Smooth muscle cell (in vitro differentiated cells): ENCODE measurements around the gene ACOT8. TPM values are rescaled to one million over a fixed set of nuclear protein-coding genes. Genes with fewer than 3 reads are reported as not detected.
"Not testable (repeated sequence)": the region's sequence is repeated elsewhere in the genome, so short reads cannot be mapped to it uniquely, and the experiment has no call there.

Experiments used
- DNase-seq: peaks from one replicate; lab custom pipeline; 2025; ENCODE audit not compliant: unreplicated experiment; lab: John Stamatoyannopoulos, UW
- H2AFZ ChIP-seq: fragments of 200-600 bp; sonication (generic); 2 replicates; pipeline ENCODE4 v1.6.0; 2016; ENCODE audit warnings: antibody characterized with exemption, low read depth, mild to moderate bottlenecking
- H3F3A ChIP-seq: fragments of 200-600 bp; sonication (generic); 2 replicates; pipeline ENCODE4 v1.6.0; 2017; ENCODE audit warnings: antibody characterized with exemption, low read depth
- H3K27ac ChIP-seq: fragments of 200-600 bp; sonication (generic); 2 replicates; pipeline ENCODE4 v1.5.1; 2016; ENCODE audit warnings: low read depth, mild to moderate bottlenecking
- H3K27me3 ChIP-seq: fragments of 200-600 bp; sonication (generic); 2 replicates; pipeline ENCODE4 v1.6.1; 2016; ENCODE audit warnings: low read depth, mild to moderate bottlenecking
- H3K36me3 ChIP-seq: fragments of 200-600 bp; sonication (generic); 2 replicates; pipeline ENCODE4 v1.5.1; 2016; ENCODE audit warnings: low read depth
- H3K4me1 ChIP-seq: fragments of 200-600 bp; sonication (generic); 2 replicates; pipeline ENCODE4 v1.5.1; 2016; ENCODE audit warnings: low read depth
- H3K4me2 ChIP-seq: fragments of 200-600 bp; sonication (generic); 2 replicates; pipeline ENCODE4 v1.6.0; 2016; ENCODE audit warnings: mild to moderate bottlenecking
- H3K4me3 ChIP-seq: fragments of 200-600 bp; sonication (generic); 2 replicates; pipeline ENCODE4 v1.5.1; 2016; ENCODE audit warnings: mild to moderate bottlenecking
- H3K79me2 ChIP-seq: fragments of 200-600 bp; sonication (generic); 2 replicates; pipeline ENCODE4 v1.6.0; 2016; ENCODE audit warnings: low read depth, mild to moderate bottlenecking
- H3K9ac ChIP-seq: fragments of 200-600 bp; sonication (generic); 2 replicates; pipeline ENCODE4 v1.6.0; 2016; ENCODE audit warnings: low read depth
- H3K9me3 ChIP-seq: fragments of 200-600 bp; sonication (generic); replicated peaks from 2 replicates; pipeline ENCODE4 v1.5.1; 2016; ENCODE audit warnings: low read depth
- H4K20me1 ChIP-seq: fragments of 200-600 bp; sonication (generic); 2 replicates; pipeline ENCODE4 v1.6.0; 2016; ENCODE audit warnings: low read depth
- WGBS: methylation state at CpG from one replicate; pipeline ENCODE4 v1.1.7; 2016; ENCODE audit warnings: low lambda C conversion rate; 5-methylcytosine and 5-hydroxymethylcytosine counted together
- polyA plus RNA-seq: library from polyadenylated mRNA; unstranded; fragments of >200 nt; fragmentation: Nextera tagmentation; extraction: Ambion mirVana; gene quantifications from 2 replicates; pipeline ENCODE4 v1.2.1, GENCODE V29; 2016
- total RNA-seq: library from RNA; depleted of rRNA; stranded (reverse); fragments of >200 nt; gene quantifications from 2 replicates; pipeline ENCODE4 v1.2.3, GENCODE V29; 2014
- TF ChIP-seq, protein P1 (sequence below): fragments of 200-600 bp; sonication (generic); IDR thresholded peaks from 2 replicates; pipeline ENCODE4 v1.5.1; 2017; ENCODE audit warnings: borderline replicate concordance, mild to moderate bottlenecking, antibody characterized with exemption; ENCODE audit not compliant: insufficient read depth, poor library complexity, severe bottlenecking

Gene ACOT8
- total and polyA plus RNA-seq, 2 experiments from 2014 or later, result 31.9 to 43.8 TPM

DNA sequence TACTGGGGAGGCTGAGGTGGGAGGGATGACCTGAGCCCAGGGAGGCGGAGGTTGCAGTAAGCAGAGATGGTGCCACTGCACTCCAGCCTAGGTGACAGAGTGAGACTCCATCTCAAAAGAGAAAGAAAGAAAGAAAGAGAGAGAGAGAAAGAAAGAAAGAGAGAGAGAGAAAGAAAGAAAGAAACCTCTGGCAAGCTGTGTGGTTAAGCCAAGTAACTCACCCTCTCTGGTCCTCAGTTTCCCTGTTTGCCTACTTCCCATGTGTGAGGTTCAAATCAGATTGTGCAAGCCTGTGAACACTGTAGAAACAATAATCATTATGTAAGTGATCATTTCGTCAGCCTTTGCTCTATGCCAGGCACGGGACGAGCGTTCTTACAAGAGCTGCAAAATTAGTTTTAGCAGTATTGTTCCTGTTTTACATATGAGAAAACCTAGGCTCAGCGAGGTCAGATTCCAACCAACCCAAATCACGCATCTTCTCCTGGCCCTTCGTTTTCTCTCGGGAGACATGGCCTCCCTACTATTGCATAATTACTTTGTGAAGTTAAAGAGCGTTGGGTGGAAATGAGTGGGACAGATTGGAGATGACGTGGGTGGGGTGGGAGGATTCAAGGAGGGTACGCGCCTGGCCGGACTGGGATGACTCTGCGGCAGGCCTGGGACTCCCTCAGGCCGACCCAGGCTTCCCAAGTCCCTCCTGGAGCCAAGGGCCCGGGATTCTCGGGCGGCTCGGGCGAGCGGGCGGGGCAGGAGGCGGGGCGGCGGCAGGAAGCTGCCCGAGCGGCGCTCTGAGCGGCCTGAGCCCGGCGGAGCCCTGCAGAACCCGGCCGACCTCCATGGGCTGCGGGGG lies 23.9 kb downstream of the ACOT8 start, which contains the start of gene SNX21:
Gene SNX21, plus strand, starts transcription at position 770 of the 853 bp plus-strand sequence. CDS start 121 bp downstream, outside the sequence.
- H3K79me2 ChIP-seq, result no peaks in the 10 kb centered on the region
- peaks cover 10% of the 10 kb centered on the region for H3K4me1 ChIP-seq
- TF ChIP-seq, protein P1, sequence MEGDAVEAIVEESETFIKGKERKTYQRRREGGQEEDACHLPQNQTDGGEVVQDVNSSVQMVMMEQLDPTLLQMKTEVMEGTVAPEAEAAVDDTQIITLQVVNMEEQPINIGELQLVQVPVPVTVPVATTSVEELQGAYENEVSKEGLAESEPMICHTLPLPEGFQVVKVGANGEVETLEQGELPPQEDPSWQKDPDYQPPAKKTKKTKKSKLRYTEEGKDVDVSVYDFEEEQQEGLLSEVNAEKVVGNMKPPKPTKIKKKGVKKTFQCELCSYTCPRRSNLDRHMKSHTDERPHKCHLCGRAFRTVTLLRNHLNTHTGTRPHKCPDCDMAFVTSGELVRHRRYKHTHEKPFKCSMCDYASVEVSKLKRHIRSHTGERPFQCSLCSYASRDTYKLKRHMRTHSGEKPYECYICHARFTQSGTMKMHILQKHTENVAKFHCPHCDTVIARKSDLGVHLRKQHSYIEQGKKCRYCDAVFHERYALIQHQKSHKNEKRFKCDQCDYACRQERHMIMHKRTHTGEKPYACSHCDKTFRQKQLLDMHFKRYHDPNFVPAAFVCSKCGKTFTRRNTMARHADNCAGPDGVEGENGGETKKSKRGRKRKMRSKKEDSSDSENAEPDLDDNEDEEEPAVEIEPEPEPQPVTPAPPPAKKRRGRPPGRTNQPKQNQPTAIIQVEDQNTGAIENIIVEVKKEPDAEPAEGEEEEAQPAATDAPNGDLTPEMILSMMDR, result no peak
- H3K9me3 ChIP-seq, result no peaks in the 10 kb centered on the region
- H4K20me1 ChIP-seq, result peaks cover 4% of the 10 kb centered on the region
- peak; percentile 80 for DNase-seq
- H3K4me2 ChIP-seq, result peak within 1 kb of the TSS; percentile 99
- no peaks in the 10 kb centered on the region for H3K27me3 ChIP-seq
- peak within 1 kb of the TSS; percentile 93 for H2AFZ ChIP-seq
- H3K9ac ChIP-seq, result peak within 1 kb of the TSS; percentile 42
- peaks cover 11% of the 10 kb centered on the region for H3F3A ChIP-seq
- H3K27ac ChIP-seq, result peak within 1 kb of the TSS; percentile 46
- no peaks in the 10 kb centered on the region for H3K36me3 ChIP-seq
- 10% methylated on average over 27 of the region's 35 CpGs for WGBS
- H3K4me3 ChIP-seq, result peak within 1 kb of the TSS; percentile 88

DNA sequence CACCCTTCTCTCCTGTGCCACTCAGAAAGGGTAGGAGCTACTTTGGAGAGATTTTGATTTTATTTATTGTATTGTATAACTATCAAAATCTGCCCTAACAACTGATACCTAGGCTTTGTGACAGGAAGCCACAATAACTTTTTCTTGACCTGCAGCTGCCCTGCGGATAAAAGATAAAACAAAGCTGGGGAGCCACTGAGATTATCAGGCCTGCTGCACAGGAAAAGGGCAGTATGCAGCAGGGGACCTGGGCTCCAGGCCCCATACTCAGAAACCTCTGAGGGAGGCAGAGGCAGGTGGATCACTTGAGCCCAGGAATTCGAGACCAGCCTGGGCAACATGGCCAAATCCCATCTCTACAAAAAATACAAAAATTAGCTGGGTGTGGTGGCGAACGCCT lies 24.6 kb downstream of the ACOT8 start:
- DNase-seq, result no peak
- no peaks in the 10 kb centered on the region for H3K9me3 ChIP-seq
- H3K79me2 ChIP-seq, result no peaks in the 10 kb centered on the region
- H3K27ac ChIP-seq, result no peak overlapping the region
- no peak overlapping the region for H3K9ac ChIP-seq
- no peaks in the 10 kb centered on the region for H3K36me3 ChIP-seq
- peaks cover 4% of the 10 kb centered on the region for H4K20me1 ChIP-seq
- H3K4me1 ChIP-seq, result peaks cover 10% of the 10 kb centered on the region
- H3K27me3 ChIP-seq, result no peaks in the 10 kb centered on the region
- H3K4me2 ChIP-seq, result peak overlapping the region; percentile 99
- no peak overlapping the region for H3K4me3 ChIP-seq
- no peak overlapping the region for H2AFZ ChIP-seq
- WGBS, result 96% methylated on average over 4 of the region's 4 CpGs
- H3F3A ChIP-seq, result peaks cover 11% of the 10 kb centered on the region
- TF ChIP-seq, protein P1, result no peak

DNA sequence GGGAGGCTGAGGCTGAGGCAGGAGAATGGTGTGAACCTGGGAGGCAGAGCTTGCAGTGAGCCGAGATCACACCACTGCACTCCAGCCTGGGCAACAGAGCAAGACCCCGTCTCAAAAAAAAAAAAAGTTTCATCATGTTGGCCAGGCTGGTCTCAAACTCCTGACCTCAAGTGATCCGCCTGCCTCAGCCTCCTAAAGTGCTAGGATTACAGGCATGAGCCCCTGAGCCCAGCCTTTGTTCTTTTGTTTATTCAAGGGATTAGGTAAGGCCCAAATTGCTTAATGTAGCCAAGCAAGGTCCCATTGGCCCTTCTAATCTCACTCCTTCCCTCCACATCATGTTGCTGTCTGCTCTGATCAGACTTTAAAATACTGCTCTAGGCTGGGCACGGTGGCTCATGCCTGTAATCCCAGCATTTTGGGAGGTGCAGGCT lies 27.5 kb downstream of the ACOT8 start:
- H3F3A ChIP-seq, H3K27ac ChIP-seq, H2AFZ ChIP-seq, H3K4me2 ChIP-seq, H4K20me1 ChIP-seq, DNase-seq, H3K36me3 ChIP-seq, H3K9me3 ChIP-seq, H3K79me2 ChIP-seq, H3K4me3 ChIP-seq, H3K9ac ChIP-seq, H3K27me3 ChIP-seq: not testable (repeated sequence)
- H3K4me1 ChIP-seq, result peaks cover 19% of the 10 kb centered on the region
- 80% methylated on average over 4 of the region's 4 CpGs for WGBS

DNA sequence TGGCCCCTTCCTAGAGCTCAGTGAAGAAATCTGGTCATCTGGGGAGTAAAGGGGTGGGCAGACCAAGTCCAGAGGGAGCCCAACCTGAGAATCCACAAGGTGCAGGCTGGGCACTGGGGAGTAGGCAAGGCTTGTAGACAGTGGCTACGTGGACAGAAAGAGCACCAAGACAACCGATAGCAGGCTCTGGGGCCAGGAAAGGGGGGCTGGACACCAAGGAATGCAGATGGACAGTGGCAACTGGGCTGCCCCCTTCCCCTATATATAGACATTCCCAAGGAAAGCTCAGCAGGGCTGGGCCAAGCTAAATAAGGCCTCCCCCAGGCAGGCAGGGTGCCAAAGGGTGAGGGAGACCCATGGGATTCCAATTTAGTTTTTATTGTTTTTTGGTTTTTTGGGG lies 28.6 kb downstream of the ACOT8 start:
- H3K4me3 ChIP-seq, result no peak overlapping the region
- no peaks in the 10 kb centered on the region for H3K79me2 ChIP-seq
- 40% methylated on average over 2 of the region's 2 CpGs for WGBS
- no peaks in the 10 kb centered on the region for H3K27me3 ChIP-seq
- H3K4me2 ChIP-seq, result no peak overlapping the region
- H3K36me3 ChIP-seq, result no peaks in the 10 kb centered on the region
- no peak overlapping the region for H3K9ac ChIP-seq
- no peak overlapping the region for H3K27ac ChIP-seq
- no peaks in the 10 kb centered on the region for H3K9me3 ChIP-seq
- TF ChIP-seq, protein P1, result no peak
- peaks cover 19% of the 10 kb centered on the region for H3K4me1 ChIP-seq
- H2AFZ ChIP-seq, result no peak overlapping the region
- no peak for DNase-seq
- no peaks in the 10 kb centered on the region for H3F3A ChIP-seq
- no peaks in the 10 kb centered on the region for H4K20me1 ChIP-seq
